GM12891 (cell line): ENCODE results near the gene CRB2.

Experiments used
- PAX5 ChIP-seq: IDR thresholded peaks from 2 replicates; pipeline ENCODE4 v1.6.1; 2011; ENCODE audit warnings: low read length, moderate library complexity, mild to moderate bottlenecking; ENCODE audit not compliant: insufficient read depth, severe bottlenecking
- POLR2A ChIP-seq: IDR thresholded peaks from 2 replicates; pipeline ENCODE4 v1.6.1; 2011; ENCODE audit warnings: low read depth, low read length, control low read depth
- POLR2AphosphoS5 ChIP-seq: IDR thresholded peaks from 2 replicates; pipeline ENCODE4 v1.6.1; 2011; ENCODE audit warnings: low read depth, low read length, control low read depth
- TAF1 ChIP-seq: IDR thresholded peaks from 2 replicates; pipeline ENCODE4 v1.6.1; 2011; ENCODE audit warnings: low read depth, low read length, control low read depth

GRCh38 chr9:123411636-123412035, 55.6 kb downstream of the CRB2 start:
- TF ChIP-seq TAF1, result no peak
- TF ChIP-seq POLR2A, result no peak
- TF ChIP-seq POLR2AphosphoS5, result no peak
- no peak for TF ChIP-seq PAX5
